HK-2 (cell line): Measurements from ENCODE around the gene NSUN4.
"Not testable (repeated sequence)": the region's sequence is repeated elsewhere in the genome, so short reads cannot be mapped to it uniquely, and the experiment has no call there.

Source experiments
- DNase-seq: peaks from one replicate; pipeline ENCODE4 v3.0.0-alpha.2; 2018; ENCODE audit not compliant: unreplicated experiment

NSUN4 gene

DNA sequence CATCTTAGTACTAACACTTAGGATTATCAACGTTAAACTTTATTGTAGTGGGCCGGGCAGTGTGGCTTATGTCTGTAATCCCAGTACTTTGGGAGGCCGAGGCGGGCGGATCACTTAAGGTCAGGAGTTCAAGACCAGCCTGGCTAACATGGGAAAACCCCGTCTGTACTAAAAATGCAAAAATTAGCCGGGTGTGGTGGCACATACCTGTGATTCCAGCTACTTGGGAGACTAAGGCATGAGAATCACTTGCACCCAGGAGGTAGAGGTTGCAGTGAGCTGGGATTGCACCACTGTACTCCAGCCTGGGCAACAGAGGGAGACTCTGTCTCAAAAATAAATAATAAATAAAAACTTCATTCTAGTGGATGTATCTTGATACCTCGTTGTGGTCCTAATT lies 25.2 kb downstream of the NSUN4 start:
- DNase-seq, result not testable (repeated sequence)

DNA sequence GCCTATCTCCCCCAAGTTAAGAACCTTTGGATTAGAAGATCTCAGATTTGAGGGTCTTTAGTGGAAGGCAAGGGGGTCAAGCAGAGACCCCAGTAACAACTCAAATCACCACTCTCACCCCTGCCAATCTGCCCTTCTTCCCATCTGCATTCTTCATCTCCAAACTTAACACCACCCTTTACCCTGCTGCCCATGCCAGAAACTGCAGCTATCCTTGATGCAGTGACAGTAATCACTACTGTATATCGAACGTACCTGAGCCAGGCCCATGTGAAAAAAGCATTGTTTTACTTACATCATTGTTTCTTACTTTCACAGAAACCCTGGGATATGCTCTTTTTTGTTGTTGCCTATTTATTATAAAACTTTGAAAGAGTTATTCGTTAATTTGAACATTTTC lies 26.5 kb downstream of the NSUN4 start:
- no peak for DNase-seq

DNA sequence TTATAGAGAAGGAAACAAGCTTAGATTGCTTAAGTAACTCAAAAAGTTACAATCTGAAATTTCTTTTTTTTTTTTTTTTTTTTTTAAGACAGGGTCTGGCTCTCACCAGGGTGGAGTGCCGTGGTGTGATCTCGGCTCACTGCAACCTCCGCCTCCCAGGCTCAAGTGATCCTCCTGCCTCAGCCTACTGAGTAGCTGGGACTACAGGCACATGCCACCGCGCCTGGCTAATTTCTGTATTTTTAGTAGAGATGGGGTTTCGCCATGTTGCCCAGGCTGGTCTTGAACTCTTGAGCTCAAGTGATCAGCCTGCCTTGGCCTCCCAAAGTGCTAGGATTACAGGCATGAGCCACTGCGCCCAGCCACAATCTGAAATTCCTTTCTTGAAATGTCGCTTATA lies 27.1 kb downstream of the NSUN4 start:
- DNase-seq, result not testable (repeated sequence)

DNA sequence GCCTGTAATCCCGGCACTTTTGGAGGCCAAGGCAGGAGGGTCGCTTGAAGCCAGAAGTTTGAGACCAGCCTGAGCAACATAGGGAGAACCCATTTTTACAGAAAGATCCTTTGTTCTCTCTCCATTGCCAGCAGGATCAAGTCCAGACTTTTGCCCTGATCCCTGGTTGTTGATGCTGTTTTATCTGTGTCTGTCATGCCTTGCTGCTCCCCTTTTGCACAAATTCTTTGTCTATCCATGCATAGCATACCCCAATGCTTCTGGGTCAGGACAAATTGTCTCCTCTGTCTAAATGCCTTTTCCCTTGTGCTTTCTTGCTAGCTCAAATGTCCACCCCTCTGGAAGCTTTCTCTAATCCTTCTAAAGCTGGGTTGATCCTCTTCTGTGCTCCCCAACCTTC lies 28.2 kb downstream of the NSUN4 start:
- DNase-seq, result no peak

DNA sequence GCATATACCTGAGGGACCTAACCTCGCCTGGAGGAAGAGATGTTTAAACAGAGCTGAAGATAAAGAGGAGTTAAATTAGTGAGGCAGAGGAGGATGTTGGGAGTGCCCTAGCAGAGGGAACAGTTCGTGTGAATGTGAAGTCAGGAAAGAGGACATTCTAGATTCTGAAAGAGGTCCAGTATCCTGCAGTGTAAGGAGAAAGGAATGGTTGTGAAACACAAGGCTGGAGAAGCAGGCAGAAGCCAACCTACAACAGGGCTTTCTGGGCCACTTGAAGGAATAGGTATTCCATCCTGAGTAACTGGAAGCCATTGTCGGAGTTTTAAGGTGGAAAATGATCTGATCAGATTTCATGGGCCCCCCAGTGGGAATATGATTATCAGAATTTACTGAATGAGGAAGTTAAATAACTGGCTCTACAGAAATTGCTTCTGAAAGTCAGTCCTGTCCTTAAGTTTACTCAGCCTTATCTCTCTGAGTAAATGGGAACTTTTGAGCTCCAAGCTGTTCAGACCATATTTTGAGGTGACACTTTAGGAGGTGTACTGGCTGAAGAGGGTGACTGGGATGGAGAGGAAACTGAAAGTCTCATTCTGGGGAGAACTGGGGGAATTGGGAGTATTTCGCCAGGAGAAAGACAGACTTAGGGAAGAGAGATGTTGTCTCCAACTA lies 29.1 kb downstream of the NSUN4 start:
- DNase-seq, result no peak

DNA sequence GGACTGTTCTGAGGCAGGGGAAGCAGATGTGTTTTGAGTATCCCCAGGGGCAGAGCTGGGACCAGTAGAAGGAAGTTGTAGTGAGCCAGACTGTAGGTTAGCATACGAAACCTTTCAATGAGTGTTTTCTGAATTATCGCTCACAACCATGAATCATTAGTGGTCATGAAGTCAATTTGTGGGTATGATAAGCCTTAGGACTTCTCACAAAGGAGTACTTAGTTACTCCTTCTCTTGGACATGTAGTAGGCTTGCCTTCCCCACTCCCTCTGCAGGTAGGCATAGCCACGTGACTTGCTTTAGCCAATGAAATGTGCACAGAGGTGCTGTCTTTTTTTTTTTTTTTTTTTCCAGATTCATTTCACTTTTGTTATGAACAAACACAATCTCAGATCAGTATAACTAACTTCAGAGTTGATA lies 29.6 kb downstream of the NSUN4 start:
- DNase-seq, result no peak

DNA sequence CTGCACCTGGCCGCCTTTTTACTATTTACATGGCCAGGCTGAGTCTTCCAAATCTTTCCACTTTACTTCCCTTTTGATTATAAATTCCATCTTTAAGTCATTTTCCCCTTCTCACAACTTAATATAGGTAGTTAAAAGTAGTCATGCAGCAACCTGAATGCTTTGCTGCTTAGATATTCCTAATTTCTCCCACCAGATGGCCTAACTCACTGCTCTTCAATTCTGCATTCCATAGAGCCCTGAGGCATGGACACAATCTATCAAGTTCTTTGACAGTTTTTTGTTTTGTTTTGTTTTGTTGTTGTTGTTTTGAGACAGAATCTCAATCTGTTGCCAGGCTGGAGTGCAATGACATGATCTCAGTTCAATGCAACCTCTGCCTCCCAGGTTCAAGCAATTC lies 31.8 kb downstream of the NSUN4 start:
- DNase-seq, result no peak

DNA sequence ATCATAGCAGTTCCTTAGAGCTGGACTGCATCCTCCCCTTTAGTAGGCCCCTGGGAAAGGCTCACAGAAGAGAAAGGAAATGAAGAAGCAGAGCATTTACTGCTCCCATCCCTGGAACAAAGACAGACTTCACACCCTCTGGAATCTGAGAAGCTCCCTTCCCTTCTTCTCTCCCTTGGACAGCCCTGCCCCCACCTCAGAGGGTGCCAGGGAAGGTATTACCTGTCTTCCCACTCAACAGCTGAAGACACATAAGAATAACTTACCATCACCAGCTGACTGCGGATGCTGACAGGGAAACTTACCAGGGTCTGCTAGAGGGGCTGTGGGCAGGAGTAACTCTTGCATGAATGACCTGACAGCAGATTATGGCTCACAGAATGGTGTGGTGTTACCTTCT lies 39.4 kb downstream of the NSUN4 start:
- DNase-seq, result no peak

DNA sequence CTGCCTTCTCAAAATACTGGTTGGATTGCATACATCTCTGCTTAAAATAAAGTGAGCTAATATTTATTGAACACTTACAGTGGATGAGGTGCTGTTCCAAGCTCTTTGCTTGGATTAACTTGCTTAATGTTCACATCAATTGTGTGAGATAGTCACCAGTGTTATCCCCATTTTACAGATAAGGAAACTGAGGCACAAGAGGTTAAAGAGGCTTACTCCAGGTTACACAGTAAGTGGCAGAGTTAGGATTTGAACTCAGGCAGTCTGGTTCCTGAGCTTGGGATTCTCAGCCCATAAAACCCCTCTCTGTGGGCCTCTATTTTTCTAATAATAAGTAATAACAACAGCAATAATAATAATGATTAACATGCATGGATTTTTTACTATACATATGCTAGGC lies 39.9 kb downstream of the NSUN4 start:
- DNase-seq, result no peak

DNA sequence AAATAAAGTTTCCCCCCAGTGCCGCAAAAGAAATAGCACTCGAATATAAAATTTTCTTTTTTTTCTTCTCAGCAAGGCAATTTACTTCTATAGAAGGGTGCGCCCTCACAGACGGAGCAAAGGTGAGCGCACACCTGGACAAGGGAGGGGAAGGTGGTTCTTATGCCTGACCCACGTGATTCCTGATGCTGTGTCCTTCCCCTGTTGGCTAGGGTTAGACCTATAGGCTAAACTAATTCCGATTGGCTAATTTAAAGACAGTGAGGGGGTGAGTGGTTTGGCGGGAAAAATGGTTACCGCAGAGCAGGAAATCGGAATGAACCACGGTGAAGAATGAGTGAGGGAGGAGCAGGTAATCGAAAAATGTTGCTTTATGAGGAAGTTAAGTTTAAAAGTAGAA lies 52.9 kb downstream of the NSUN4 start:
- DNase-seq, result no peak

DNA sequence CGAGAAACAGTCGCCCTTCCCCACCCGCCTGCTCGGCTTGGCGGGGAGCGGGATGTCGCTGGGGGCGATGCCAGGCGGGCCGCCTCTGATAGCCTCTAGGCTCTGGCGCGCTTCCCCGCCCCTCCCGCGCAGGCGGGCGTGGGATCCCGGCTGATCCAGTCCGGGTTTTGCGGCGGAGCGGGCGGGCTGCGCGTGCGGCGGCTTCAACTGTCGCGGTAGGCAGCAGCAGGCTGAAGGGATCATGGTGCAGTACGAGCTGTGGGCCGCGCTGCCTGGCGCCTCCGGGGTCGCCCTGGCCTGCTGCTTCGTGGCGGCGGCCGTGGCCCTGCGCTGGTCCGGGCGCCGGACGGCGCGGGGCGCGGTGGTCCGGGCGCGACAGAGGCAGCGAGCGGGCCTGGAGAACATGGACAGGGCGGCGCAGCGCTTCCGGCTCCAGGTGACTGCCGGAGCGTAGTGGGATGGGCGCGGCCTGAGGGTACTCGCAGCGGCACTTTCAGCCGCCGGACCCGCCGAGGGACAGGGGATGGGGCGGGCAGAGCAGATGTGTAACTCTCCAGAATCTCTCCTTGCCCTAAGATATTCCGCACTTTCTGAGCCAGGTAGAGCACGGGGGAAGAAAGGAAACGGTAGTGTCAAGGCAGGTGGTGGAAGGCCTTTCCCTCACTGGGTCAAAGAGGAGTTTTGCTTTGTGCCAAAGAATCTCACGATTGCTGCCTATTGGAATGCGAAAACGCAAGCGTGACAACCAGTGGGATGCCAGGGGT lies 53.7 kb downstream of the NSUN4 start, which contains the start of gene FAAH:
FAAH (plus strand) TSS at position 210 of the 764 bp plus-strand sequence; CDS start at position 242, 32 bp downstream.
- no peak for DNase-seq

DNA sequence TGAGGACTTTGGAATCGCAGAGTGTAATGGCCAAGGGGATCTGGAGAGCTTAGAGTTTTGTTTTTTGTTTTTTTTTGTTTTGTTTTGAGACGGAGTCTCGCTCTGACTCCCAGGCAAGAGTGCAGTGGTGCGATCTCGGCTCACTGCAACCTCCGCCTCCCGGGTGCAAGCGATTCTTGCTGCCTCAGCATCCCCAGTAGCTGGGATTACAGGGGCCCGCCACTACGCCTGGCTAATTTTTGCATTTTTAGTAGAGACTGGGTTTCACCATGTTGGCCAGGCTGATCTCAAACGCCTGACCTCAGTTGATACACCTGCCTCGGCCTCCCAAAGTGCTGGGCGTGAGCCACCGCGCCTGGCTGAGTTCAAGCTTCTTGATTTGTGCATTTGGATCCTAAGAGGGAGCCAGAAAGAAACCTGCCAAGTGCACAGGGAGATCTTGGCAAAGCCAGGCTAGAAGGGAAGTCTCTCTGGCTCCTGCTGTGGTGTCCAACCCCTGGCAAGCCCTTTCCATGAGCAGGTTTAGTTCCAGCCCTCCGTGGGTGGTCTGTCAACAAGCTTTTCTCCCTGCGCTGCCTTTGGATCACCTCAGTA lies 54.4 kb downstream of the NSUN4 start:
- DNase-seq, result no peak

DNA sequence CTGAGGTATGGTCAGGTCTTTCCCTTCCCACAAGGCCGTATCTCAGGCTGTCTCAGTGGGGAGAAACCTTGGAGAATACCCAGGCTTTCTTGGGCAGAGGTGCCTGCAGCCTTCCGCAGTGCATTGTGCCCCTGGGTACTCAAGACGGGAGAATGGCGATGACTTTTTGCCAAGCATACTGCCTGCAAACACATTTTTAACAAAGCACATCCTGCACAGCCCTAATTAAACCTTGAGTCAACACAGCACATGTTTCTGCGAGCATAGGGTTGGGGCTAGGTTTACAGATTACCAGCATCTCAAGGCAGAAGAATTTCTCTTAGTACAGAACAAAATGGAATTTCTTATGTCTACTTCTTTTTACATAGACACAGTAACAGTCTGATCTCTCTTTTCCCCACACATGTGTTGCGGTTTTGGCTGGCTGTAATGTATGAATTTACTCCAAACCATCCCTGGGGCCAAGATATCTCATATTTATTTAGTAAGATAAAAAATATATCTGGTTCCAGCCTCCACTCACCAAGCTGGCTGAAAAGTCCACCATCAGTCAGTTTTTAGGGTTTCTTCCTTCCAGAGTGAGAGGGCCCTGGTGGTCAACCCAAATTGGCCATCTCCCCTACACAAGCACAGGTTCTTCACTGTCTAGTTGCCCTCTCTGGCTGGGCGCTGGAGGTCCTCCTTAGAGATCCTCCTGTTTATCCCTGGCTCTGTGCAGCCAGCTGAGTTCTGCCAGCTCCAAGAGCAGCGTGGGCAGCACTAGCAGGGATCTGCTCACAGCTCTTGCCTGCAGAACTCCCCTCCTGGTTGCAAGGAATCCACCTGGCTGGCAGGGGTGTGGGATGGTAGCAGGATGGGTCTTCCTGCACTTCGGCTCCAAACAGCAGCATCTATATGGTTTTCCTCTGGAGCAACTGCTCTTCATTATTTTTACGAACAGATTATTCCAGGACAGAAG lies 56.1 kb downstream of the NSUN4 start:
- no peak for DNase-seq

DNA sequence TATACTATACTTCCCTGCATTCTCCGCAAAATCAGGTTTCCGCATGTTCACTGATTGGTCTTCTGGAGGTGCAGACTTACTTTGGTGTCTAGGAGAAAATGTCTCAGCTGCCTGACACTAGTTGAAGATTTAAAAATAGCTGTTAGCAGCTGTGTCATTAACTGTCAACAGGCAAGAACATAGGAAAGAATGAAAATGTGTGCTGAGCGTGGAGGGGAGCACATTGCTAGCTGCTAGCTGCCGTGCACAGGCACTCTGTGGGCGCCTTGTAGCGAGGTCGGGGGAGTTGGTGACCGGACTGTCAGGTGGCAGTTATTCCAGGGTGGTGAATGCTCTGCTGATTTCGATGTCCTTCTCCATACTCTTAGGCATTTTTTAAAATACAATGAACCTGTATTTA lies 58.7 kb downstream of the NSUN4 start:
- DNase-seq, result no peak

DNA sequence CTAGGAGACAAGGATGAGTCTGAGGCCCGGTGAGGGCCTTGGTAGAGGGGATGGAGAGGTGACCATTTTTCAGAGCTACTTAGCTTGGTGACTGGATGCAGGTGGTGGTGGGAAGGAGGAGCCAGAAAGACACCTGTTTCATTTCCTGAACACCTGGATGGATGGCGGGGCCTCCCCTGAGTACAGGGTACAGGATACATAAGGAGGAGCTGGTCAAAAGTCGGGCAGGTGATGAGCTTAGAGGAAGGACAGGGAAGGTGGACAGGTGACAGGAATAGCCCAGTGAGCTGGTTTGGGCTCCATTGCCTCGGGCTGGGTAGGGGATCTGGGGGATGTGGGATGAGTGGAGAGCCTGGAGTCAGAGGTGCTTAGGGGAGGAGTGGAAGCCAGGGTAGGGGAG lies 59.8 kb downstream of the NSUN4 start:
- DNase-seq, result no peak

DNA sequence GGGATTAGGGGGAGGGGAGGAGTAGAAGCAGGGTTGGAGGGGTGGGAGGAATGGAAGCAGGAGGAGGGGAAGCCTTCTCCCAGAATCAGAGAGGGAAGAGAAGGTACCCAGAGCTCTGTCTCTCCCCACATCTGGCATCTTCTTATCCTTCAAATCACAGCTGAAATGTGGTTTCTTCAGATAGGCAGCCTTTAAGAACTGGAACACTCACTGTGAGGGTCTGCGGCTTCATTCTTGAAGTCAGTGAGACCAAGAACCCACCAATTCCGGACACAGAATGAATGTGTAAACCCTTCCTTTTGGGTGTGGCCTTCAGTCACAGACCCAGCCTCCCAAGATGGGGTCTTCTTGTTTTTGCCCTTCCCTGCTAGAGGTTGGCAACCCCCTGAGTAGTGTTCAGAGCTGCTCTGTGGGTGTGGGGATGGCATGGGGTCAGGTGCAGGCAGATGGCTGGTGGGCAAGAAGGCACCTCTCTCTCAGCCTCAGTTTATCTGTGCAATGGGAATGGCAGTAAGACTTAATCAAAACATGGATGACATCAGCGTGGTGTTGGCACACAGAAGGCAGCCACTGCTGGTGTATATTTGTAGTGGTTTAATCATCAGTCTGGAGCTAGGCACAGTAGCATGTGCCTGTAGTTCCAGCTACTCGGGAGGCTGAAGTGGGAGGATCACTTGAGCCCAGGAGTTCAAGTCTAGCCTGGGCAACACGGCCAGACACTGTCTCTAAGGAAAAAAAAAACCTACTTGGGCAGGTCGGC lies 60.7 kb downstream of the NSUN4 start:
- no peak for DNase-seq

DNA sequence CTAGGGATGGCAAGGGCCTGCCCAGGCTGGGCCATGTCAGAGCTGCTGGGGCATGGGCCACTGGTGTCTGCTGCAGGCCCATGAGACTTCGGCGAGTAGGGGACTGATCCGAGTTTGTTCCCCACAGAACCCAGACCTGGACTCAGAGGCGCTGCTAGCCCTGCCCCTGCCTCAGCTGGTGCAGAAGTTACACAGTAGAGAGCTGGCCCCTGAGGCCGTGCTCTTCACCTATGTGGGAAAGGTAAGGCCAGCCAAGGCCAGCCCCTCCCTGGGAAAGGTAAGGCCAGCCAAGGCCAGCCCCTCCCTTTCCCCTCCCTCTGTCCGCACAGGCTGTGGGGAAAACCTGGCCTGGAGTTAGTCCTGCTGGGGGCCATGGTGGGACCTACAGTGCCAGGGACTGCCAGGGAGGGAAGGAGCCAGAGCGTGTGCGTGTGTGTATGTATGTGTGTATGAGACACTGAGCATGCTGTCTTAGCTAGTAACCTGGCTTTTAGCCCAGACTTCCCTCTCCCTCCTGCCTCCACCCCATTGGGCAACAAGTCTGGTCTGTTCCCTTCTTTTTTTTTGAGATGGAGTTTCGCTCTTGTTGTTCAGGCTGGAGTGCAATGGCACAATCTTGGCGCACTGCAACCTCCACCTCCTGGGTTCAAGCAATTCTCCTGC lies 61.5 kb downstream of the NSUN4 start:
- no peak for DNase-seq

DNA sequence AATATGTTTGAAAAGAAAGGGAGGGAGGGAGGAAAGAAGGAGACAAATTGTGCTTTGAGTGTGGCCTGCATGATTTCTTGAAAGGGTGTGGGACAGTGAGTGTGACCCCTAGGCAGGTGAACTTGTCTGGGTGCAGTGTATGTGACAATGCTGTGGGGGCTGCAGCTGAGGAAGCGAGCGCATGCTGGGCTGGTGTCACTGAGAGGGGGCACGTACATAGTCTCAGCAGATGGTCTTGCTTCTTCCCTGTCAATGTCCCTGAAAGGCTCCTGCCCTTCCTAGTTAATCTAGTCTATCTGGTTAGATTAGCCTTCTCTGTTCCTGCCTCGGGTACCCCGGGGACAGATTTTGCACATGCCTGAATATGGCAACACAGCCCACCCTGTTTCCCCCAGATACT lies 63.3 kb downstream of the NSUN4 start:
- no peak for DNase-seq

DNA sequence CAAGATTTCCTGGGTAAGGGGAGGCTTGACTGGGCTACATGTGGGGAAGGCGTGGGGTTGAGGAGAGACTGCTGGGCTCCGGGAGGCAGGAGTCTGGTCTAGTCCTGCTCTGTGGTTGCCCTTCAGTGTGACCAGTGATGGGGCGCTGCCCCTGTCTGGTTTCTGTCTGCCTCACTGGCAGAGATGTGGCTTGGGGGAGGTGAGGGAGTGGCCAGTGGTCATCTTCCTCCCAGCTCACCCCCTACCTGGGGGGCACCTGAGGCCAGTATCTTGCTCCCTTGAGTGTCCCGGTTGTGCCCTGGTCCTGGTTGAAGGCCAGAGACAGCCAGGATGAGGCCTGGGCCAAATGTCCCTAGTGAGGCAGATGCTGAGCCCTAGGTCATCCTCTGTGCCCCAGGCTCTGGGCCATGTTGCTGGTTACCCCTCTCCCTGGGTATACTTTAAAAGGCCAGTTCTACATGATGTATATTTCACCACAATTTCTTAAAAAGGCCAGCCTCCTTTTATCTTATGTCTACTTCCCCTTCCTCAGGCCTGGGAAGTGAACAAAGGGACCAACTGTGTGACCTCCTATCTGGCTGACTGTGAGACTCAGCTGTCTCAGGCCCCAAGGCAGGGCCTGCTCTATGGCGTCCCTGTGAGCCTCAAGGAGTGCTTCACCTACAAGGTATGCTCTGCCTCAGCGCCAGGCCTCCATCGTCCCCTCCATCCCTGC lies 64.0 kb downstream of the NSUN4 start:
- DNase-seq, result no peak

DNA sequence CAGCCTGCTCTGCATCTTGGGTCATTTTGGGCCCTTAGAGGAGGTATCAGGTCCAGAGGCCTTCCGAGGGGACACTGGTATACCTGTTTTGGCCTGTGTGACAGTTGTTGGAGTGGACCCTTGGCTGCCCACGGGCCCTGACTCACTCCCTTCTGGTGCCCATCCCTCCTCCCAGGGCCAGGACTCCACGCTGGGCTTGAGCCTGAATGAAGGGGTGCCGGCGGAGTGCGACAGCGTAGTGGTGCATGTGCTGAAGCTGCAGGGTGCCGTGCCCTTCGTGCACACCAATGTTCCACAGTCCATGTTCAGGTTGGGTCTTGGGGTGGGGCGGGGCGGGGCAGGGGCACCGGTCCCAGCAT lies 64.6 kb downstream of the NSUN4 start:
- no peak for DNase-seq
